KMS-11 (cell line): ENCODE data around the gene GRIK2.

ENCODE experiments used
- H2AFZ ChIP-seq: fragments of 200-600 bp; sonication (generic); 2 replicates; pipeline ENCODE4 v1.6.1; 2016; ENCODE audit warnings: antibody characterized with exemption, mixed run types, low read depth
- H3K27ac ChIP-seq: fragments of 200-600 bp; sonication (generic); 2 replicates; pipeline ENCODE4 v1.6.1; 2016; ENCODE audit warnings: mild to moderate bottlenecking, mixed run types
- H3K27me3 ChIP-seq: fragments of 200-600 bp; sonication (generic); 2 replicates; pipeline ENCODE4 v1.6.1; 2017; ENCODE audit warnings: mild to moderate bottlenecking, low read depth, mixed run types, moderate library complexity; ENCODE audit not compliant: insufficient read depth
- H3K36me3 ChIP-seq: fragments of 200-600 bp; sonication (generic); 2 replicates; pipeline ENCODE4 v1.6.1; 2017; ENCODE audit warnings: mild to moderate bottlenecking, mixed run types; ENCODE audit not compliant: insufficient read depth
- H3K4me1 ChIP-seq: fragments of 200-600 bp; sonication (generic); 2 replicates; pipeline ENCODE4 v1.6.1; 2016; ENCODE audit warnings: mild to moderate bottlenecking, low read depth, mixed run types; ENCODE audit not compliant: poor library complexity, severe bottlenecking
- H3K4me2 ChIP-seq: fragments of 200-600 bp; sonication (generic); 2 replicates; pipeline ENCODE4 v1.7.0; 2016; ENCODE audit warnings: mild to moderate bottlenecking, mixed run types
- H3K4me3 ChIP-seq: fragments of 200-600 bp; sonication (generic); IDR thresholded peaks from 2 replicates; pipeline ENCODE4 v1.6.1; 2017; ENCODE audit warnings: low read depth, low read length, mixed read lengths; ENCODE audit not compliant: insufficient read depth
- H3K79me2 ChIP-seq: fragments of 200-600 bp; sonication (generic); 2 replicates; pipeline ENCODE4 v1.6.1; 2016; ENCODE audit warnings: low read depth, mixed run types; ENCODE audit not compliant: insufficient read depth
- H3K9ac ChIP-seq: fragments of 200-600 bp; sonication (generic); 2 replicates; pipeline ENCODE4 v1.6.1; 2016; ENCODE audit warnings: mild to moderate bottlenecking, mixed run types
- H4K20me1 ChIP-seq: fragments of 200-600 bp; sonication (generic); 2 replicates; pipeline ENCODE4 v1.6.1; 2016; ENCODE audit warnings: mild to moderate bottlenecking, mixed run types; ENCODE audit not compliant: insufficient read depth
- CTCF ChIP-seq: fragments of 200-600 bp; sonication (generic); conservative IDR thresholded peaks from 2 replicates; pipeline ENCODE4 v1.6.1; 2017; ENCODE audit warnings: low read depth, mild to moderate bottlenecking, antibody characterized with exemption, low read length, moderate library complexity, mixed read lengths

GRIK2 gene

GRCh38 chr6:101662111-101662897 lies 268.8 kb downstream of the GRIK2 start:
- Histone ChIP-seq H3K36me3 (no peaks in the 10 kb centered on the region), H3K9ac (no peak overlapping the region), H3K79me2 (no peaks in the 10 kb centered on the region), H4K20me1 (no peaks in the 10 kb centered on the region), H3K27me3 (no peaks in the 10 kb centered on the region), H3K4me2 (no peak overlapping the region), H2AFZ (no peak overlapping the region), H3K27ac (no peak overlapping the region), H3K4me1 (no peaks in the 10 kb centered on the region), H3K4me3 (no peak overlapping the region)
- no peak for TF ChIP-seq CTCF

DNA sequence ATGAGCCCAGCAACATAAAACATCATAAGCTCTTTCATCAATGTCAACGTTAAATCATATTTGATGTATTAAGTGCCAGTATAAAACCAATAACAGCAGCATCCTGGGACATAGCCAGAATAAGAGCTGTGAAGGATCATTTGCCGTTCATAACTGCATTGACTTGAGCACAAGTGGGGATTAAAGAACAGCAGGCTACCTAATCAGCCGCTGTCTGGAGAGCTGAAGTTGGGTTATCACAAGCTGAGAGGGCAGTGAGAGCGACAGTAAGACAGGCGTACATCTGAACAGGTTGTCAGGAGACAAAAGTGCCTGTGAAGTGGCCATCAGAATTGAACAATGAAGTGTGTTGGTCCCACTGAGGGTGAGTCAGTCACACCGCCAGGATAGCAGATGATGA lies 269.6 kb downstream of the GRIK2 start:
- Histone ChIP-seq H4K20me1 (no peaks in the 10 kb centered on the region), H3K36me3 (no peaks in the 10 kb centered on the region), H3K79me2 (no peaks in the 10 kb centered on the region), H3K27me3 (no peaks in the 10 kb centered on the region), H3K27ac (no peak overlapping the region), H2AFZ (no peak overlapping the region), H3K4me2 (no peak overlapping the region), H3K4me3 (no peak overlapping the region), H3K4me1 (no peaks in the 10 kb centered on the region), H3K9ac (no peak overlapping the region)
- TF ChIP-seq CTCF, result no peak

DNA sequence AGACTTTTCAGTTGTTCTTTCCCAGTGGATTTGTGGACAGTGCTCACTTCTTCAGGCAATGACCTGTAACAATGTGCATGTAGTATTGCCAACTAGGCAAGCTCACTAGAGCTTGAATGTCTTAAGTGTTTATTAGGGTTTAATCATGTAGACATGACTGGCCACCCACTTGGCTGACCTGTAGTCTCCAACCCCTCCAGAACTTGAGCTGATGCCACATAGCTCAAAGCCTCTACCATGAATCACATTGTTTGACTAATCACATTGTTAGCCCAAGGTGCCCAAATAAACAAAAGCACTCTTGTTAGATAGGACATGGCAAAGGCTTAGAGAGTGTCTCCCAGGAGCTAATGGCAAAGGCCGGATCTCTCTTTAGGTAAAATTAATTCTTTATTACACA lies 272.7 kb downstream of the GRIK2 start:
- Histone ChIP-seq H3K79me2 (no peaks in the 10 kb centered on the region), H2AFZ (no peak overlapping the region), H3K36me3 (no peaks in the 10 kb centered on the region), H3K4me3 (no peak overlapping the region), H3K9ac (no peak overlapping the region), H3K27ac (no peak overlapping the region), H3K27me3 (no peaks in the 10 kb centered on the region), H3K4me2 (no peak overlapping the region), H3K4me1 (no peaks in the 10 kb centered on the region), H4K20me1 (no peaks in the 10 kb centered on the region)
- TF ChIP-seq CTCF, result no peak

DNA sequence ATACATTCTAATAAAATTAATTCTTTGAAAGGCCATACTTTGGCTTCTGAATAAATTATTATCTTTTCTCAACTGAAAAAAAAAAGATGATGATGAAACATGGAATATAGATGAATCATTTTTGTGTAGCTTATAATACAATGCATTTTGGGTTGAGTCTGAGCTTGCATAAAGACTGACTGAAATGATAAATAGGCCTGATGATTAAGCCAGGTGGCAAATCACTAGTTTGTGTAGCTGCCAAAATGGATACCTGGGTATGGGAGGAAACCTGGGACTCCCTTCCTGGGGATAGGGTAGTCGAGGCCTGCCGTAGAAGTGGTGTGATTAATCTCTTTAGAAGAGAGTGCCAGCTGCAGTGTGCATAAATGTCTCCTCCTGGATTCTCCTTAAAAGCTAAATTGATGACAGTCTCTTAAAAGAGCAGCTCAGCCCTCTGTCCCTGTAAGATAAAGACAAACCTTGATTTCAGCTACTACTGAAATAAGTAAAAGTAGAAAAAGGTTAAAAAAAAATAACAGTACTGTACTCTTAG lies 275.1 kb downstream of the GRIK2 start:
- Histone ChIP-seq H3K4me2 (no peak overlapping the region), H3K4me1 (no peaks in the 10 kb centered on the region), H3K27me3 (no peaks in the 10 kb centered on the region), H3K79me2 (no peaks in the 10 kb centered on the region), H4K20me1 (no peaks in the 10 kb centered on the region), H3K36me3 (no peaks in the 10 kb centered on the region), H2AFZ (no peak overlapping the region), H3K9ac (no peak overlapping the region), H3K4me3 (no peak overlapping the region), H3K27ac (no peak overlapping the region)
- no peak for TF ChIP-seq CTCF
